Choroid plexus epithelial cell (primary cell): ENCODE results near the gene NCCRP1.
"Not testable (repeated sequence)": the region's sequence is repeated elsewhere in the genome, so short reads cannot be mapped to it uniquely, and the experiment has no call there.

Experiments
- DNase-seq: peaks from one replicate; pipeline ENCODE4 v3.0.0-alpha.2; 2010; ENCODE audit warnings: low read depth
- H3K4me3 ChIP-seq: 2 replicates; pipeline ENCODE4 v1.5.1; 2011; ENCODE audit warnings: low read depth, mild to moderate bottlenecking, control low read depth, low read length, moderate library complexity
- CTCF ChIP-seq: conservative IDR thresholded peaks from 2 replicates; pipeline ENCODE4 v1.5.1; 2011; ENCODE audit warnings: low read depth, mild to moderate bottlenecking, control low read depth, inconsistent platforms, low read length, moderate library complexity

The NCCRP1 gene

GRCh38 chr19:39207293-39207836, 10.6 kb downstream of the NCCRP1 start:
- DNase-seq: no peak
- H3K4me3 ChIP-seq: no peak overlapping the region
- TF ChIP-seq CTCF: no peak

DNA sequence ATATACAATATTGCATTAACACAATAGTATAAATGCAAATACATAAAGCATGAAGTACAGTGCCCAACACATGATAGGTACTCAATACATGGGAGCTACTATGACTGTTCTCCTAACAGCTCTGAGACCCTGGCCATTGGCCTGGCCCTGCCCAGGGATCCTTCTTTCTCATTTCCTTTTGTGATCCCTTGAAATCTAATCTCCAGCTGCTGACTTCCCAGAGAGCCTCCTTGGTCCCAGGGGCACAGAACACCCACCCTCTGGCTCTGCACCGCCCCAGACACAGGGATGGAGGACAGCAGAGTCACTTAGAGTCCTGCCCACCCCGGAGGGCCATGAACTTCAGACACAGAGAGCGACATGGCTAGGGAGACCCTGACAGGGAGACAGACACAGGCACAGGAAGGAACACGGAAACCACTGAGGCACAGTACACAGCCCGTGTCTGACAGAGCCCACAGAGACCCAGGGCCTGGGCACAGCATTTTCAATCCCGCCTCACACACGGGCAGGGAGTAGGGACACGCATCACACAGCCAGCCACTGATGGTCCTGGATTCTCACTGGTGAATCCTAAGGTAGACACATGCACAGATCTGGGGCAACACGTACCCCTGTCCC, 11.5 kb downstream of the NCCRP1 start:
- no peak for TF ChIP-seq CTCF
- no peak for DNase-seq
- H3K4me3 ChIP-seq: no peak overlapping the region

DNA sequence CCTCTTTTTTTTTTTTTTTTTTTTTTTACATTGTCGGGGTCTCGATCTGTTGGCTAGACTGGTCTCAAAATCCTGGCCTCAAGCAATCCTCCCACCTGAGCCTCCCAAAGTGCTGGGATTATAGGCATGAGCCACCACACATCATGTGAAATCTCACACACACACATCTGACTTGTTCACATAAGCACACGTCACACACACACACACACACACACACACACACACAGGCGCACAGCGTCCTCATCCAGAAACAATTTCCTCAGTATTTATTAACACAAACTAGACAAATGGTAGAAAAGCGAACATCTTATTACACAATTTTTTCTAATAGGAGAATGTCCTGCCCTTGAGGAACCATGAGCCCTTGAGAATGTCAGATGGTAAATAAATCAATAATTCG, 12.4 kb downstream of the NCCRP1 start:
- no peak for TF ChIP-seq CTCF
- H3K4me3 ChIP-seq: no peak overlapping the region

DNA sequence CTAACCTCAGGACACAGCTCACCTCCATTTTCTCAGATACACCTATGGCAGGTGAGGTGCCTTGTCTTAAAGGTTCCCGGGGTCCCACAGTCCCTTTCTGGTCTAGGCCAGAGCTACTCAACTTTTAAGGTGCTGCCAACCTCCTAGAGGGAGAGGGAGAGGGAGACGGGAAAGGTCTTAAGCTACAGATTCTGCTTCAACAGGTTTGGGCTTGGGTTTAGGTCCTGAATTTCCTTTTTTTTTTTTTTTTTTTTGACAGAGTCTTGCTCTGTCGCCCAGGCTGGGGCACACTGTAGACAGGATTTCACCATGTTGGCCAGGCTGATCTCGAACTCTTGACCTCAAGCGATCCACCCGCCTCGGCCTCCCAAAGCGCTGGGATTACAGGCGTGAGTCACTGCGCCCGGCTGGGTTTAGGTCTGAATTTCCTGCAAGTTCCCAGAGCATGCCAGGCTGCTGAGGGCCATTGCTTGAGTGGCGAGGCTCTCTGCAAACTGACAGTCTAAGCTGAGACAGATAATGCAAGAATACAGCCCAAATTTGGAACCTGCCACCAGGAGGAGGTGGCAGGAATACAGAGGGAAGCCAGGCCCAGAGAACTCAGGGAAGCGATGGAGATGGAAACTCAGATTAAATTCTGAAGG, 15.1 kb downstream of the NCCRP1 start:
- DNase-seq: no peak
- H3K4me3 ChIP-seq: no peak overlapping the region
- TF ChIP-seq CTCF: no peak

More for the DNA sequence above, 12.4 kb downstream of the NCCRP1 start:
- DNase-seq: no peak

DNA sequence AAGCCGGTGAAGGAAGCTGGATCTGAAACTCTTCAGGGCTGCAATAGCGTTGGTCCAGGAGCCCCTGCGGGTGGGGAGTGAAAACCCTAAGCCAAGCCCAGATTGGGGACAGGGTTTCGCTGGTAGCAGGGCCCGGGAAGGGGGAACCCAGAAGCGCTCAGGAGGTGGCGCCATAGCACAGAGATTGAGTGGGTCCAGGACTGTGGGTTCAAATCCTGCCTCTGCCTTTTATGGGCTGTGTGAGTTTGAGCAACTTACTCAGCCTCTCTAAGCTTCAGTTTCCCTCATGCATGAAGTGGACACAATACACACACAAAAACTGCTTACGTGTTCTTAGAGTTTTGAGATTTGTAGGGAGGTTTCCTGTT, 15.6 kb downstream of the NCCRP1 start:
- peak; percentile 59 for TF ChIP-seq CTCF
- DNase-seq: peak; percentile 14
- H3K4me3 ChIP-seq: no peak overlapping the region

- DNase-seq, H3K4me3 ChIP-seq: not testable (repeated sequence)
Measured at GRCh38 chr19:39215323-39215722, 18.6 kb downstream of the NCCRP1 start.

DNA sequence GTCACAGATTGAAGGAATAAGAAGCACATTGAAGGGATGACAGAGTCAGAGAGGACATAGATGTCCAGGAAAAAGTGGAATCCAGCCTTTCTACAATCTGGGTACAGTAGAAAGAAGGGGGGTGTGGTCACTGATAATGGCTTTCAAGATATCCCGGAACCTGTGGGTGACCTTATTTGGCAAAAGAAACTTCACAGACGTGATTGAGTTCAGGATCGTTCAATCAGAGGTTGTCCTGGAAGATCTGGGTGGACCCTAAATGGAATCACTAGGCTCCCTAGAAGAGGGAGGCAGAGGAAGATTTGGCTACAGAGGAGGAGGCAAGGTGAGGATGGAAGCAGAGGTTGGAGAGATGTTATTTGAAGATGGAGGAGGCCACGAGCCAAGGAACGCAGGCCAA, 20.3 kb downstream of the NCCRP1 start:
- H3K4me3 ChIP-seq: no peak overlapping the region
- no peak for TF ChIP-seq CTCF
- DNase-seq: no peak
